H9 (cell line): Measurements from ENCODE around the gene TMEM44. TPM values are rescaled to one million over a fixed set of nuclear protein-coding genes. Genes with fewer than 3 reads are reported as not detected.
A peak's percentile ranks its signal among the peaks of the same experiment; 100 is the strongest.

Experiments used
- DNase-seq: peaks from one replicate; pipeline ENCODE4 v3.0.0-alpha.2; 2017
- H2AFZ ChIP-seq: one replicate; pipeline ENCODE4 v1.6.1; 2013; ENCODE audit warnings: mild to moderate bottlenecking, low read length, control low read depth, moderate library complexity
- H2AK5ac ChIP-seq: 2 replicates; pipeline ENCODE4 v1.6.1; 2013; ENCODE audit warnings: low read length, control low read depth, mixed read lengths; ENCODE audit not compliant: insufficient read length
- H2BK120ac ChIP-seq: one replicate; pipeline ENCODE4 v1.6.1; 2013; ENCODE audit warnings: low read depth, mild to moderate bottlenecking, low read length, control low read depth, inconsistent platforms; ENCODE audit not compliant: poor library complexity, severe bottlenecking
- H2BK12ac ChIP-seq: 2 replicates; pipeline ENCODE4 v1.6.1; 2013; ENCODE audit warnings: low read length, control low read depth, mixed read lengths, low read depth; ENCODE audit not compliant: insufficient read length
- H2BK15ac ChIP-seq: 2 replicates; pipeline ENCODE4 v1.6.1; 2013; ENCODE audit warnings: low read depth, low read length, control low read depth
- H2BK20ac ChIP-seq: one replicate; pipeline ENCODE4 v1.6.1; 2013; ENCODE audit warnings: low read depth, mild to moderate bottlenecking, low read length, control low read depth, inconsistent platforms; ENCODE audit not compliant: poor library complexity, severe bottlenecking
- H2BK5ac ChIP-seq: 2 replicates; pipeline ENCODE4 v1.6.1; 2013; ENCODE audit warnings: low read length, control low read depth, mixed read lengths; ENCODE audit not compliant: insufficient read length
- H3K14ac ChIP-seq: 2 replicates; pipeline ENCODE4 v1.6.1; 2013; ENCODE audit warnings: low read length, control low read depth; ENCODE audit not compliant: insufficient read depth
- H3K18ac ChIP-seq: 2 replicates; pipeline ENCODE4 v1.6.1; 2013; ENCODE audit warnings: low read depth, mild to moderate bottlenecking, mixed read lengths, low read length, control low read depth; ENCODE audit not compliant: insufficient read length
- H3K23ac ChIP-seq: 2 replicates; pipeline ENCODE4 v1.6.1; 2013; ENCODE audit warnings: low read length, control low read depth, mixed read lengths, low read depth; ENCODE audit not compliant: insufficient read length
- H3K23me2 ChIP-seq: 2 replicates; pipeline ENCODE4 v1.6.1; 2013; ENCODE audit warnings: low read depth, mild to moderate bottlenecking, mixed read lengths, low read length, control low read depth; ENCODE audit not compliant: insufficient read length, poor library complexity, severe bottlenecking
- H3K27ac ChIP-seq: 2 replicates; pipeline ENCODE4 v1.5.1; 2013; ENCODE audit warnings: low read length, control low read depth, mixed read lengths, low read depth; ENCODE audit not compliant: insufficient read length
- H3K27me3 ChIP-seq: 2 replicates; pipeline ENCODE4 v1.6.1; 2013; ENCODE audit warnings: low read length, control low read depth, inconsistent platforms; ENCODE audit not compliant: insufficient read depth
- H3K4ac ChIP-seq: 2 replicates; pipeline ENCODE4 v1.6.1; 2013; ENCODE audit warnings: low read depth, mild to moderate bottlenecking, control low read depth, inconsistent platforms, low read length, moderate library complexity
- H3K4me1 ChIP-seq: 2 replicates; pipeline ENCODE4 v1.6.1; 2013; ENCODE audit warnings: low read length, control low read depth, inconsistent platforms; ENCODE audit not compliant: insufficient read depth
- H3K4me2 ChIP-seq: 2 replicates; pipeline ENCODE4 v1.6.1; 2013; ENCODE audit warnings: low read length, control low read depth, mixed read lengths; ENCODE audit not compliant: insufficient read length, insufficient read depth
- H3K56ac ChIP-seq: 2 replicates; pipeline ENCODE4 v1.6.1; 2013; ENCODE audit warnings: low read depth, mild to moderate bottlenecking, mixed read lengths, low read length, control low read depth; ENCODE audit not compliant: insufficient read length
- H3K79me1 ChIP-seq: 2 replicates; pipeline ENCODE4 v1.6.1; 2013; ENCODE audit warnings: low read depth, mild to moderate bottlenecking, moderate library complexity, low read length, control low read depth, inconsistent platforms; ENCODE audit not compliant: insufficient read depth, poor library complexity, severe bottlenecking
- H3K79me2 ChIP-seq: 2 replicates; pipeline ENCODE4 v1.6.1; 2013; ENCODE audit warnings: low read length, control low read depth, inconsistent platforms; ENCODE audit not compliant: insufficient read depth
- H3K9ac ChIP-seq: 2 replicates; pipeline ENCODE4 v1.6.1; 2013; ENCODE audit warnings: low read length, control low read depth, mixed read lengths; ENCODE audit not compliant: insufficient read length; ENCODE audit errors: extremely low read depth
- H3K9me3 ChIP-seq: one replicate; pipeline ENCODE4 v1.6.1; 2013; ENCODE audit warnings: low read depth, low read length, inconsistent platforms; ENCODE audit not compliant: control insufficient read depth
- H3T11ph ChIP-seq: one replicate; pipeline ENCODE4 v1.6.1; 2013; ENCODE audit warnings: mild to moderate bottlenecking, low read length, control low read depth, inconsistent platforms
- H4K20me1 ChIP-seq: one replicate; pipeline ENCODE4 v1.6.1; 2013; ENCODE audit not compliant: control insufficient read depth, insufficient read length, insufficient read depth
- H4K5ac ChIP-seq: 2 replicates; pipeline ENCODE4 v1.6.1; 2013; ENCODE audit warnings: low read depth, mild to moderate bottlenecking, mixed read lengths, low read length, control low read depth; ENCODE audit not compliant: insufficient read length
- H4K8ac ChIP-seq: replicated peaks from 2 replicates; pipeline ENCODE4 v1.6.1; 2013; ENCODE audit warnings: low read length, control low read depth, mixed read lengths, low read depth; ENCODE audit not compliant: insufficient read length
- H4K91ac ChIP-seq: 2 replicates; pipeline ENCODE4 v1.6.1; 2013; ENCODE audit warnings: low read depth, mild to moderate bottlenecking, moderate library complexity, mixed read lengths, low read length, control low read depth; ENCODE audit not compliant: insufficient read length
- H3K27ac Mint-ChIP-seq, 3 experiments: 2 replicates in 2 of 3; 3 replicates in 1 of 3; pipeline ENCODE4 v1.8.0; 2020 to 2021; ENCODE audit warnings: mixed read lengths in 3 of 3, mild to moderate bottlenecking in 1 of 3, moderate library complexity in 1 of 3
- H3K27me3 Mint-ChIP-seq: 2 replicates; pipeline ENCODE4 v1.8.0; 2021; ENCODE audit warnings: low read depth, mild to moderate bottlenecking, moderate library complexity, mixed read lengths
- H3K36me3 Mint-ChIP-seq, 3 experiments: 2 replicates in 2 of 3; 3 replicates in 1 of 3; pipeline ENCODE4 v1.8.0; 2020 to 2021; ENCODE audit warnings: low read depth in 3 of 3, mixed read lengths in 3 of 3; ENCODE audit not compliant: insufficient read depth in 1 of 3
- H3K4me1 Mint-ChIP-seq, 2 experiments: 2 replicates each; pipeline ENCODE4 v1.8.0; 2020; ENCODE audit warnings: mixed read lengths in 2 of 2
- H3K4me3 Mint-ChIP-seq, 2 experiments: 2 replicates in 1 of 2; 3 replicates in 1 of 2; pipeline ENCODE4 v1.8.0; 2020 to 2021; ENCODE audit warnings: mild to moderate bottlenecking in 2 of 2, mixed read lengths in 2 of 2, moderate library complexity in 1 of 2
- H3K9me3 Mint-ChIP-seq, 2 experiments: 2 replicates in 1 of 2; 3 replicates in 1 of 2; pipeline ENCODE4 v1.8.0; 2020; ENCODE audit warnings: mild to moderate bottlenecking in 2 of 2, mixed read lengths in 2 of 2, moderate library complexity in 1 of 2
- CTCF ChIP-seq: fragments of 200-600 bp; sonication (generic); conservative IDR thresholded peaks from 3 replicates; pipeline ENCODE4 v1.8.0; 2021; ENCODE audit warnings: antibody characterized with exemption, mild to moderate bottlenecking
- WGBS: extraction: QIAGEN DNeasy Blood & Tissue Kit; methylation state at CpG from one replicate; pipeline ENCODE4 v1.1.7; 2013; ENCODE audit warnings: missing lambda C conversion rate, low lambda C conversion rate, mixed read lengths; ENCODE audit not compliant: insufficient read length; ENCODE audit errors: extremely low coverage; 5-methylcytosine and 5-hydroxymethylcytosine counted together
- total RNA-seq: library from RNA; stranded (reverse); gene quantifications from 2 replicates; pipeline ENCODE4 v1.2.1, GENCODE V29; 2021

Gene TMEM44
- total RNA-seq, 1 experiment from 2014 or later = 19.8 TPM

GRCh38 chr3:194640829-194641228 is 7.6 kb upstream of the TMEM44 start:
- Histone ChIP-seq H3K23me2 (no peaks in the 10 kb centered on the region), H2AFZ (no peak overlapping the region)
- TF ChIP-seq CTCF = peak; percentile 52

More at GRCh38 chr3:194640829-194641228, 7.6 kb upstream of the TMEM44 start:
- Mint-ChIP-seq H3K4me1 (peaks cover 6% of the 10 kb centered on the region in 2 experiments), H3K9me3 (no peaks in the 10 kb centered on the region), H3K4me3 (no peak overlapping the region), H3K27me3 (no peaks in the 10 kb centered on the region), H3K27ac (no peak overlapping the region), H3K36me3 (peaks cover 38 to 59% (median 51%) of the 10 kb centered on the region in 3 experiments)
- H3K23ac ChIP-seq = no peak overlapping the region
- H3K79me2 ChIP-seq = no peaks in the 10 kb centered on the region
- no peak overlapping the region for H3K4ac ChIP-seq
- no peak overlapping the region for H3T11ph ChIP-seq
- no peak overlapping the region for H4K91ac ChIP-seq
- no peak overlapping the region for H2BK120ac ChIP-seq
- H3K27ac ChIP-seq = no peak overlapping the region
- no peak overlapping the region for H3K56ac ChIP-seq
- no peak overlapping the region for H3K18ac ChIP-seq
- H3K9ac ChIP-seq = no peak overlapping the region
- no peaks in the 10 kb centered on the region for H4K20me1 ChIP-seq
- no peak overlapping the region for H4K8ac ChIP-seq
- whole genome bisulfite sequencing = no CpG with 5 or more reads among the region's 7 CpGs
- no peak overlapping the region for H2BK15ac ChIP-seq
- no peak overlapping the region for H3K14ac ChIP-seq
- H4K5ac ChIP-seq = no peak overlapping the region
- no peak overlapping the region for H3K4me2 ChIP-seq
- no peaks in the 10 kb centered on the region for H3K4me1 ChIP-seq
- no peaks in the 10 kb centered on the region for H3K27me3 ChIP-seq
- H2BK12ac ChIP-seq = no peak overlapping the region
- DNase-seq = no peak
- H2BK20ac ChIP-seq = no peak overlapping the region
- H3K9me3 ChIP-seq = no peaks in the 10 kb centered on the region
- H2AK5ac ChIP-seq = no peak overlapping the region
- no peak overlapping the region for H2BK5ac ChIP-seq
- H3K79me1 ChIP-seq = no peaks in the 10 kb centered on the region
